Fibroblast of skin of scalp (primary cell): ENCODE measurements around the gene SDHAF2. TPM values are rescaled to one million over a fixed set of nuclear protein-coding genes. Genes with fewer than 3 reads are reported as not detected.
"Not testable (repeated sequence)": the region's sequence is repeated elsewhere in the genome, so short reads cannot be mapped to it uniquely, and the experiment has no call there.

ENCODE experiments used
- DNase-seq: peaks from one replicate; pipeline ENCODE4 v3.0.0-alpha.2; 2013
- polyA plus RNA-seq, 2 experiments: library from polyadenylated mRNA; unstranded; fragments of 120-200 nt; gene quantifications; one replicate each; pipeline ENCODE4 v1.2.1, GENCODE V29; 2013; ENCODE audit not compliant: insufficient read length in 2 of 2

SDHAF2 gene
- polyA plus RNA-seq (2013, experiment 1 of 2; ENCODE audit: insufficient read length) = 31.7 TPM
- polyA plus RNA-seq (2013, experiment 2 of 2; ENCODE audit: insufficient read length) = 31.2 TPM

DNA sequence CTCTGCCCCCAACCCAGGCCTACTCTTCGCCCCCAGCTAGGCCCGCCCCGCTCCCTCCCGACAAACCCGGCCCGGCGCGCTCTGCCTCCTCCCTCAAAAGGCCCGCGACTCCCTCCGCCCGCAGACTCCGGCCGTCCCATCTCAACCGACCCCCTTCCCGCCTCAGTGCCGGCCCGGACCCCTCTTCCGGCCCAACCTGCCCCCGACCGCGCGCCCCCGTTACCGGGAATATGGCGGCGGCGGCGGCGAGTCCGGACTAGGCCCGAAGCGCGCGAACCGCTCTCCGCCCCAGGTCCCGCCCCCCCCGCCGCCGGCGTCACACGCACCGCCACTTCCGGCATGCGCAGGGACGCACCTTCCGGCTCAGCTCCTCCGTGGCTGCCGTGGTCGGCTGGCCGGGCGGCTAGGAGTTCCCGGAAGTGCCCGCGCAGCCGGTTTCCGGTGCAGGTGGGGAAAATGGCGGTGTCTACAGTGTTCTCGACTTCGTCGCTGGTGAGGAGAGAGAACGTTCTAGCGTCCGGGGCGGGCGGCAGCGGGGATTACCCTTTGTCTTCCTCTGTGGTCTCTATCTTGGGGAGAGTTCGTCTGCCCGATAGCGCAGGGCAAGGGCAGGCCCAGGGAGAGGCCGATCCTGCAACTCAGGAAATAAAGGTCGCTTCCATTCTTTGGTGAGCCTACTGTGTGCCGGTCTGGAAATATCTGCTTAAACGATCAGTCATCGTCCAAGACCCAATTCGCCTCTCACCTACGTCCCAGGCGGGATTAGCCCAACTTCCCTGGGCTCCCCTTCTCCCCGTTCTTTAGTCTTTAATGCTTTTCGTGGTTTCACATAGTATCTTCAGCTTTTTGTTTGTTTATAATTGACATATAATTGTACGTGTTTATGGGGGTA is at the start of gene SDHAF2, which contains the start of gene CPSF7:
Gene SDHAF2 (plus strand): TSS at position 434 of the 892 bp plus-strand sequence. CDS start 23 bp downstream, at position 457.
Gene CPSF7 (minus strand): TSS at position 285 of the 892 bp plus-strand sequence. CDS start 740 bp downstream, outside the sequence.
- DNase-seq = peak; percentile 97

DNA sequence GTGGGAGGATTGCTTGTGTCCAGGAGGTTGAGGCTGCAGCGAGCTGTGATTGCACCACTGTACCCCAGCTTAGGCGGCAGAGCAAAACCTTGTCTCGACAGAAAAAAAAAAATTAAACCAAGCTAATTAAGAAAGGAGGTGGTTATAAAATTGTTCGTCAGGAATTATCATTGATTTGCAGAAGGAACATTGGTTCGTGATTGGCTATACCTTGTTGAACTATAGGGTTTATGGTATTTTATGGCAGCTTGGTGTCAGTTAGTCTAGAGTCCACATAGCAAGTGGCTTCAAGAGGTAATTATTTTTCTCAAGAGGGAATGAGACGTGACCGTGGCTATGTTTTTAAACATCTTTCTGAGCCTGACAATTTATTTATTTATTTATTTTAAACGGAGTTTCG is 49.0 kb upstream of the SDHAF2 start:
- no peak for DNase-seq

DNA sequence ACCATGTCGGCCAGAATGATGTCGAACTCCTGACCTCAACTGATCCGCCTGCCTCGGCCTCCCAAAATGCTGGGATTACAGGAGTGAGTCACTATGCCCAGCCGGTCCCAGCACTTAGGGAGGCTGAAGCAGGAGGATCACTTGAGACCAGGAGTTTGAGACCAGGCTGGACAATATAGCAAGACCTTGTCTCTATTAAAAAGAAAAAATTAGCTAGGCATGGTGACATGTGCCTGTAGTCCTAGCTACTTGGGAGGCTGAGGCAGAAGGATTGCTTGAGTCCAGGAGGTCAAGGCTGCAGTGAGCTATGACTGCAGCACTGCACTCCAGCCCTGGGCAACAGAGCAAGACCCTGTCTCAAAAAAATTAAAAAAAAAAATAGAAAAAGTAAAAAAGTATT is 46.1 kb upstream of the SDHAF2 start:
- not testable (repeated sequence) for DNase-seq

DNA sequence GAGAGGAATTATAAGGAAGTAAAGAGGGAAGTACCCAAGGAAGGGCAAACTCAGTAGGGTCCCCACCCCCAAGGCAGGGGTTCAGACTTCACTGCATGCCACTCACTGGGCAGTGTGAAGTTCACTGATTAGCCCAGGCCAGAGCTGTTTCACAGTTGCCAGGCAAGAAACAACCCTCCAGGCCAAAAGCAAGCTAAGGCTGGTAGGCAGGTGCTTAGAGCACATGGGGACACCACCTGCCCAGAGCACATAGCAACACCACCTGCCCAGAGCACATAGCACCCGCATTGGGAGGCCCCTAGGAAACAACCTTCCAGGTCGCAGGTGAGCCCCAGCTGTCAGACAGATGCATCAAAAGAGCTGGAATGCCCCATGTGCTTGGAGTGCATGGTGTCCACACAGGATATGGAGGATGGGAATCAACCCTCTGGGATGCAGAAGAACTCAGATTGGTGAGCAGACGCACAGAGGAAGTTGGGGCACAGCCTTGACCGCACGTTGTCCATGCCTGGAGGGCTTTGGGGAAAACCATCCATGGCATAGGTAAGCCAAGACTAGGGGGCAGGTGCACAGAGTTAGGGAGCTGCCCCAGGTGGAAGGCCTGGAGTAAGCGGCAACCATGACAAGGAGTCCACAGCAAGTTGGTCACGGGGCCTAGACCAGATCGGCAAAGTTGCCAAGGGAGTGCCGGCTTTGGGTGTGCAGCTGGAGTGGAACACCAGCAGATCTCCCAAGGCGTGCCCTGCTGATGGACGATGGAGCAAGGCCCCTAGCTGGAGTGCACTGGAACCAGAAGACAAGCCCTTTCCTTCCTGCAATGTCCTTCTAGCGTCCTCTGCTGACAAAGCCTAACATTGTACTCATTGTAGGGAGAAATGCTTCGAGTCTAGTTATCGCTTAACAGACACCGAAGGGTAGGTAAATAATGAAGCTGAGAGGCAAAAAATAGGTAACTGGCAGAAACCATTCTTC is 45.4 kb upstream of the SDHAF2 start:
- DNase-seq = no peak

DNA sequence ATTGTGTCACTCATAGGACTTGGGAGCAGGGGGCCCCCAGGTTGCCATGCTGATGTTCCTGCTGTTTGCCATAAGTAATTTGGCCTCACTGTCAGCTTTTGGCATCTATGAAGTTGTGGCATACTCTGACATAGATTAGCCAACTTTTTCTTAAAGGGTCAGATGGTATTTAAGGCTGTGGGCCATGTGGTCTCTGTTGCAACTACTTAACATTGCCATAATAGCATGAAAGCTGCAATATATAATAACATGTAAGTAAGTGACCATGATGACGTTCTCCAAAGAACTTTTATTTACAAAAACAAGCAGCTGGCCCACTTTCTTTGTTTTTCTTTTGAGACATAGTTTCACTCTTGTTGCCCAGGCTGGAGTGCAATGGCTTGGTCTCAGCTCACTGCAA is 39.8 kb upstream of the SDHAF2 start:
- DNase-seq = no peak

DNA sequence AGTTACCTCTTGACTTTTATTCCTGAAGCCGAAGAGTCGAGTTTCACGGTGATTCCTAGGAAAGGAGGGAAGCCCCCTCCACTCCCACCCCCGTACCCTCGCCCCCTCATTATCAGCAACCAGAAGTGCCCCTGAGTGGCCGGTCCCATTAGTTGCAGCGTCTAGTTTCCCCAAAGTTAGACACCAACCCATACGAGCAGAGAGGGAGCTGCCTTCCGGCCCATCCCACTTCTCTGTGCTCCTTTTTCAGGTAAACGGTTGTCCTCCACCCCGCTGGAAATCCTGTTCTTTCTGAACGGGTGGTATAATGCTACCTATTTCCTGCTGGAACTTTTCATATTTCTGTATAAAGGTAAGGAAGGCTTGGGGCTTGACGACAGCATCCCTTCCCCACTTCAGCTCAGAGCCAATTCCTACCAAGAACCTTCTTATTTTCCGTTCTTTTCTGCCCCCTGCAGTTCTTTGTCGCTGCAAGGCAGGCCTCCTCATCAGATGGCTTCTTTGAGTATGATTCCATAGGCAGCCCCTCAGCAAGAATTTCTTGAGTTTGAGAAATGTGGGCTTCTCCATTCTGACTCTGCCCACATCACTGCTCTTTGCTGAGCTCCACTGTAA is 36.8 kb upstream of the SDHAF2 start:
- DNase-seq = peak; percentile 32

DNA sequence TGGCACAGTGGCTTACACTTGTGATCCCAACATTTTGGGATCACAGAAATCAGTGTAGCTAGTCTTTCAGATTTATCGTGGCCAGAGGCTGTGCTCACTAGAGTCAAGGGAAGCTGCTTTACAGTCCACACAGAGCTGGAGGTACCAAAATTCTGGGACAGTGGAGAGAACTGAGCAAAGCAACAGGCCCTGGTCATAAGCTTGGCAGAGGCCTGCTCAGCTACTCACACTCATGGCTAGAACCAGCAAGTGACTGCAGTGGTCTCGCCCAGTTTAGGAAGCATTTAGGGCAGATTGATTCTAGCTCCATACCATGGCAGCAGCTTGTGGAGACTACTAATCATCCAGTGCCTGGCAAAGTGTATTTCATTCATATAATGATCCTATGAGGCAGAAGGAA is 28.8 kb upstream of the SDHAF2 start:
- DNase-seq = no peak

DNA sequence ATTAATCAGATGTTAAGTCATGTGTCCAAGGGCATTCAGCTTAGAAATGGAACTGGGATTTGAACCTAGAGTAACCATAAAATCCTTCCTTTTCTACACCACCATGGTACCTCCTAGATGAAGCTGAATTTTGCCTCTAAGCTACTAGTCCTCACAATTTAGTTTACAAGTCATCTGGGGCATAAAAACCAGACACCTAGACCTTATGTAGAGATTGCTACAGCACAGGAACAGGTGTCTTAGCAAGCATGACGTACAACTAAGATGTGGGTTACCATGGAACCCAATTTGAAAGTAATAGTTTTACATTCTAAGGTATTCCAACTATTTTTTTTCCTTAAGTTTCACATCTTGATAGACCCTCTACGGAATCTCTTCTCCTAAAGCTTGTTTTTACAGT is 28.4 kb upstream of the SDHAF2 start:
- no peak for DNase-seq

DNA sequence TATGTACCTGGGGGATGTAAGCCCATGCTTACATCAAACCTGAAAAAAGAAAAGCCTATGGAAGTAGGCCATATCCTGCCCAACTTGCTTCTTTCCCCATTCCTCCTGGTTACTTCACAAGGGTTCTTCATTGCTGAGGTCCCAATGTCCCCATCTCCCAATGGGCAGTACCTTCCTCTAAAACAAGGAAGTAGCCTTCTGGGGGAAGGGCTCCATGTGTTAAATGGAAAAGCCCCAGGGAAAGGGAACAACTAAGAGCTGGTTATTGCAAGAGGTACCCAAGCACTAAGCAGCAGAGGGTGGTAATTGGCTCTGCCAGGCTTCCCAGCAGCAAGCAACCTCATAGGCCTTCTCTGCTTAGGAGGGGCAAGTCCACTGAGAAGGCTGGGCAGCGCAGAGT is 26.3 kb upstream of the SDHAF2 start:
- no peak for DNase-seq

DNA sequence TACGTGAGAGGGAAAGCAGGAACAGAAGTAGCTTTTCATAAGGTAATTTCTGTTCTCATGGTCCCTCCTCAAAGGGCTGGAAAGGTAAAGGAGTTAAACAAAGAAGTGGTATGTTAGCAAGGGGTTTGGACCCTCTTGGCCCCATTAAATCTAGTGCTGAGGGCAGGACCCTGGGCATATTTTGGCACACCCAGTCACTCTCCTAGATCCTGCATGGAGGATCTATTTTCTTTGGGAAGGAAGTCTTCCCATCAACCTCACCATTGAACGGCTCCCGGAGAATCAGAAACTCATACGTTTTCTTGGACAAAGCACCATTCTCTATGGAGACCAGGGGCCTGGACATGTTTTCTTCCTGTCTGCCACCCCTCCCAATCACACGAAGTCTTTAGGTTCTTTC is 25.8 kb upstream of the SDHAF2 start:
- DNase-seq = no peak

DNA sequence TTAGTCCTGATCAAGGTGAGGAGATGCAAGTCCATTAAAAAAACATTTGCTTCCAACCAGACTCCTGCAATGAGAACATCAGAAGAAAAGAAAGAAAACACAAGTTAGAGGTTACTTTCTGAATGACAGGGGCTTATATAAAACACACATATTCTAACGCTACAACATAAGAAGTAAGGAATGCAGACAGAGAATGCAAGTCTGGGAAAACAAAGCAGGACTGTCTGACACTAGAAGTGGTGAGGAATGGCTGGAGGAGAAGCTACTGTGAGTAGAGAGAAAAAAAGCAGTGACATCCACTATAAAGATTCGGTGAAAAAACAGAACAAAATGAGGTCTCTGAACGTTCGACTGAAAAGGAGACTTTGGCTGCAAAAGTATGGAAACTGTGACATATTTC is 25.3 kb upstream of the SDHAF2 start:
- DNase-seq = no peak

DNA sequence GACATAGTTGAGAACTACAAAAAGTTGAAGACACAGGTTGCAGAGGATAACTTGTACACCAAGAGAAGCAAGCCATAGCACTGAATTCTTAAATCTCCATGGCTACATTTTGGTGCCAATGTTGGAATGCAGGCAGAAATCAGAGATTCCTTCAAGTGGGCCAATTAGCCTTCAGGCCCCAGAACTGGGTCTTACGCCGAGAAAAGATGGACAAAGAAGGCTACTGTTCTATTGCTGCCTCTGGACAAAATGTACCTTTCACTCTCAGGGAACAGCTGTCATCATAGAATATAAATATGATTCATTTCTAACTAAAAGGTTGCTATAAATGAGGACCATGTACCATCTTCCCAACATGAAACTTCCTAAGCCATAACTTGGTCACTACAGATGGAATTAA is 23.9 kb upstream of the SDHAF2 start:
- no peak for DNase-seq

DNA sequence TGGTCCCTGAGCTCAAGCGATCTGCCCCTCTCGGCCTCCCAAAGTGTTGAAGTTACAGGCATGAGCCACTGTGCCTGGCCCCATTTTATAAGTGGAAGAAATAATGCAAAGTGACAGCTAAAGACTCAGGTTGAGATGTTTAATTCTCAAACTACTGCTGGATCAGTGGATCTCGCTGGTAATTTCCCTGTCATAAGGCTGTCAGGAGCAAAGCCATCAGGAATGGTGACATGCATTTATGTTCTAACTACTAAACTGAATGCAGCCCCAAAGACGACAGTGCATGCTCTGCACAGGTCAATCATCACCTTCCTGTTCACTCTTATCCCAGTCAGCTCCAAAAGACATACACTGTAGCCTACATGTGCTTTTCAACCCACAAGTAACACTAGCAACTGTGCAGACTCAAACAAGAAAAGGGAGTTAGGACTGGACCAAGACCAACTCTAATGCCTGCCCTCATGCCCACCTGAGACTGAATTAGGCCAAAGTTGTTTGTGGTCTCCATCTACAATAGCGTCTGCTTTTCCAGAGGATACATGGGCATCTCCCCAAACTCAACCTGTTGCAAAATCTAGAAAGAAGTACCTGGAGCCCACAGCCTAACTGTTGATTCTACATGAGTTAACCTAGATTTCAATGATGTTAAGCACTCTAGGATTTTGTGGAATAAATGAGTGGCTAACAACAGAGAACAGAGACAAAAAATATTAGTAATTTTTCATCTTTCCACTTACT is 22.8 kb upstream of the SDHAF2 start:
- DNase-seq = no peak

DNA sequence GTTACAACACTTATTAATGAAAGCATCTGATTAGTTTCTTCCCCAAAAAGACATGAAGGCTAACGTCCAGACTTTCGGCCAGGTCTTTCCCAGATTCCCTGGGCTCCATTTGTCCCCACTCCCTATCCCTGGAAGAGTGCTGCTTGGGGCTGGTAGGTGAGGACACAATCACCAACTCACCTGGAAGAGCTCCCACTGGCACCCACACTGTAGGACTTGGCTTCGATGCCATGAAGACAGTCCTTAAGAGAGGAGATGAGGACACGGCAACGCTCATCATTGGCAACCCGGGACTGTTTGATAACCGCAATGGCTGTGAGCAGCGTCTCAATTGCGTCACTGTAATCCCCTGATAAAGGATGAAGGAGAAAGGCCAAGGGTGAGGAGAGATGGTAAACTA is 18.3 kb upstream of the SDHAF2 start:
- DNase-seq = no peak

DNA sequence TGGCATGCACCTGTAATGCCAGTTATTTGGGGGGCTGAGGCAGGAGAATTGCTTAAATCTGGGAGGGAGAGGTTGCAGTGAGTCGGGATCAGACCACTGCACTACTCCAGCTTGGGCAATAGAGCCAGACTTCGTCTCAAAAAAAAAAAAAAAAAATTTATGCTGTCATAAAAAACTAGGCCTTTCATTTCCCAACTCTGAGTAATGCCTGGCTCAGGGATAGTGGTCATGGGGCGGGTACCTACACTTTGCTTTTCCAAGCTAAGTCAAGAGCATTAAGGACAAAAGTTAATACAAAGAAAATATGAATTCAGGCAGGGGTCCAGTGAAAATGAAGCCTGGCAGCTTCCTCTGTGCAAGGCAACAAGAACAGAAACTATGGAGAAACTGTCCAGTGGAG is 16.4 kb upstream of the SDHAF2 start:
- DNase-seq = no peak

DNA sequence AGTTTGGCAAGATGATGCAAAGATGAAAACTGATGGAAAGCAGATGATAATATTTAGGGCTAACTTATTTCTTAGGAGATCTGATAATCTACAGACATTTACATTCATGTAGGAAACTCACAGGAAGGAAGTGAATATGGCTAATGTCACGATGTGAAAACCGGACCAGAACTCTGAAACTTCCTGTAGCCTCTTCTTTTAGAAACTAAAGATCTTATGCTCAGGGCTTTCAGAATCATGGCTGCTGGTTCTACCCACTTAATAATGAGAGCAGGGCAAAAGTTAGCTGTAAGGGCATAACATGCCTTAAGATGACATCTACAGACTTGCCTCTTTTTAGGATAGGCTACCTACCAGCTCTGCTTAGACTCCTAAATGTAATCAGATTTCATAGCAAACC is 15.4 kb upstream of the SDHAF2 start:
- DNase-seq = no peak

DNA sequence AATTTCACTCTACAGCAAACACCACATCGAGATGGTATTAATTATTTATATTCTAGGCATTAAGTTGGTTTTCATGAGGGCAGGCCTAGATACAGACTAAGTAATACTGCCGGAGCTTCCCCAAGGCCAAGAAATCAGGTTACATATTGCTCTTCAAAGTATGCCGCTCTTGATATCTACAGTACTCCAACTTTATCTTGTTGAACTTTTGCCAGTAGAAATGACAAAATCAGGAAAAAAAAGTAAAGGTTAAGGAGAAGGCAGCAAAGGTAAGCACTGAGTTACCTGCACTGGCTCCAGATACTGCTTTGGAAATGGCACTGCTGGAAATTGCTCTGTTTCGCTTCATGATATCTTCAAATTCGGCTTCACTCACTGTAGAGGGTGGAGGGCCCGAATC is 14.5 kb upstream of the SDHAF2 start:
- DNase-seq = no peak

DNA sequence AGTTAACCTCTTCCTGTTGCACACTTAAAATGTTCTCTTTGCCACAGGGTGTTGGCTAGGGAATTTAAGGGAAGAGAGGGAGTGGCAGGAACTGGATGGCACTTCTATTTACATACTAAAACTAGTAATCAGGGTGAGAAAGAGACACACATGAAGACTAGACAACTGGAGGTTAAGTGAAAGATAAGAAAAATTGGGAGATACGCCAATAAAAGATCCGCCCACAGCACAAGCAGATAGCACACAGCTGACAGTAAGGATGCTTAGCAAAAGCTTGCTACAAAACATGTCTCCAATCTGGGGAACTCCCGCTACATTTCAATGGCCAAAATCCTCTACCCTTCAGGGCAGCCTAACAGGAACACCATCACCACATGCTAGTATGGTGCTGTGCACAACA is 13.0 kb upstream of the SDHAF2 start:
- DNase-seq = no peak

DNA sequence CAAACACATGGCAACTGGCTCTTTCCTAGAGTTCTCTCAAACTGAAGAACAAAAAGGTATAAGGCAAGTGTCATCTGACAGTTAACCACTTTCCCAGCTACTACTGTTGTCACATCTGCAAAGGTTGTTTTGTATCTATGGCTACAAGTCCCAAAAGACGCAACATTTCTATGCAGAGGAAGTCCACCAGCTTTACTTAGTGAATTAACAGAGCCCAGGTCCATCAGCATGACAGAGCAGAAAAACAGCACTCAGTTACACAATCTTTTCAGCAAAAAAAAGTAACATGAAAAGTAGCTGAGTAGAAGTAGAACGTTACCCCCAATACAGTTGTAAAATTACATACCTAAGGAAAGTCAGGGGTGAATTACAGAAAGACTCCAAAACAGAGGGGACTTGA is 12.3 kb upstream of the SDHAF2 start:
- no peak for DNase-seq

DNA sequence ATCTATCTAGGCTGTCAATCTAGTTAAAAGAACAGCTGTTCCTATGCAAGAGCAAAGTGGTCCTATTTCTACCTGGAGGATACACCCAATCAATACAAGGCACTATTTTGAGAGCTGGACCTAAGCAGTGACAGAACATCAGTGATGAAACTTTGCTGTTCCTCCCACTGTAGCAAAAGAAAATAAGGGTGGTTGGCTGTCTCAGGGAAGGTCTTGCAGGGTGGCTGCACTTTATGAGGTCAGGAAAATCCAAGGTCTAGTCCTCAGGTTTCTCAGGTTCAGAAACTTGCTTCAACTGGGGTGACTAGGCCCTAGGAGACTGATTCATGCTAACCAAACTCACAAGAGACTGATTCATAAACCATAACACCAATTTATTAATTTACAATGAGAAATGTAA is 11.8 kb upstream of the SDHAF2 start:
- DNase-seq = no peak

DNA sequence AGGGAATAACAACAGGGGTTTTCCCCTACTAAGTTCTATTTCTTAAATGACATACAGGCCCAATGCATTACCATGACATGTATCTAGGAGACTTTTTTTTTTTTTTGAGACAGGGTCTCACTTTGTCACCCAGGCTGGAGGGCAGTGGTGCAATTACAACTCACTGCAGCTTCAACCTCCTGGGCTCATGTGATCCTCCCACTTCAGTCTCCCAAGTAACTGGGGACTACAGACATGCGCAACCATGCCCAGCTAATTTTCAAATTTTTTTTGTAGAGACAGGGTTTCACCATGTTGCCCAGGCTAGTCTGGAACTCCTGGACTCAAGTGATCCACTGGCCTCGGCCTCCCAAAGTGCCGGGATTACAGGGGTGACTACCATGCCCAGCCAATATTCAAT is 7.7 kb upstream of the SDHAF2 start:
- no peak for DNase-seq
